Mesenchymal stem cell (in vitro differentiated cells and primary cell): ENCODE results near the gene OLIG3.

Experiments
- DNase-seq: peaks from one replicate; pipeline ENCODE4 v3.0.0-alpha.2; 2013
- H2AFZ ChIP-seq: one replicate; pipeline ENCODE4 v1.6.1; 2013; ENCODE audit warnings: low read depth, mild to moderate bottlenecking, control low read depth, inconsistent platforms, low read length, moderate library complexity
- H2AK5ac ChIP-seq: 2 replicates; pipeline ENCODE4 v1.6.1; 2013; ENCODE audit warnings: low read length, moderate library complexity, mild to moderate bottlenecking, inconsistent platforms; ENCODE audit not compliant: severe bottlenecking
- H2BK120ac ChIP-seq: one replicate; pipeline ENCODE4 v1.6.1; 2013; ENCODE audit warnings: low read depth, mild to moderate bottlenecking, inconsistent platforms, low read length, moderate library complexity
- H2BK12ac ChIP-seq, 2 experiments: one replicate each; pipeline ENCODE4 v1.6.1; 2013; ENCODE audit warnings: inconsistent platforms in 2 of 2, low read length in 2 of 2, mild to moderate bottlenecking in 2 of 2, moderate library complexity in 2 of 2, control low read depth in 1 of 2
- H2BK15ac ChIP-seq: one replicate; pipeline ENCODE4 v1.6.1; 2013; ENCODE audit warnings: mild to moderate bottlenecking, low read depth, inconsistent platforms; ENCODE audit not compliant: poor library complexity, severe bottlenecking
- H2BK5ac ChIP-seq: 2 replicates; pipeline ENCODE4 v1.6.1; 2013; ENCODE audit warnings: low read depth, mild to moderate bottlenecking, low read length, control low read depth, inconsistent platforms; ENCODE audit not compliant: poor library complexity, severe bottlenecking
- H3K14ac ChIP-seq, 2 experiments: one replicate each; pipeline ENCODE4 v1.6.1; 2013; ENCODE audit warnings: inconsistent platforms in 2 of 2, low read length in 2 of 2, control low read depth in 1 of 2, mild to moderate bottlenecking in 1 of 2, moderate library complexity in 1 of 2
- H3K18ac ChIP-seq, 2 experiments: one replicate each; pipeline ENCODE4 v1.6.1; 2013; ENCODE audit warnings: inconsistent platforms in 2 of 2, low read length in 2 of 2, control low read depth in 1 of 2, low read depth in 1 of 2, mild to moderate bottlenecking in 1 of 2
- H3K23ac ChIP-seq, 2 experiments: one replicate each; pipeline ENCODE4 v1.6.1; 2013; ENCODE audit warnings: inconsistent platforms in 2 of 2, low read length in 2 of 2, mild to moderate bottlenecking in 2 of 2, moderate library complexity in 2 of 2, control low read depth in 1 of 2
- H3K27ac ChIP-seq: 2 replicates; pipeline ENCODE4 v1.5.1; 2013; ENCODE audit warnings: mild to moderate bottlenecking, moderate library complexity, low read length, control low read depth, inconsistent platforms; ENCODE audit not compliant: poor library complexity, severe bottlenecking
- H3K27me3 ChIP-seq, 2 experiments: 2 replicates each; pipeline versions ENCODE4 v1.6.1 to v1.7.0; 2013; ENCODE audit warnings: low read length in 2 of 2, mild to moderate bottlenecking in 2 of 2, moderate library complexity in 2 of 2, control low read depth in 1 of 2, inconsistent platforms in 1 of 2; ENCODE audit not compliant: control insufficient read depth in 1 of 2, insufficient read depth in 1 of 2
- H3K36me3 ChIP-seq, 2 experiments: 2 replicates each; pipeline versions ENCODE4 v1.6.1 to v1.7.0; 2013; ENCODE audit warnings: low read length in 2 of 2, control low read depth in 1 of 2, inconsistent platforms in 1 of 2, low read depth in 1 of 2, mild to moderate bottlenecking in 1 of 2; ENCODE audit not compliant: insufficient read depth in 2 of 2, control insufficient read depth in 1 of 2
- H3K4ac ChIP-seq, 2 experiments: one replicate each; pipeline ENCODE4 v1.6.1; 2013; ENCODE audit warnings: inconsistent platforms in 2 of 2, low read length in 2 of 2, mild to moderate bottlenecking in 2 of 2, moderate library complexity in 2 of 2, control low read depth in 1 of 2, low read depth in 1 of 2
- H3K4me1 ChIP-seq: 2 replicates; pipeline ENCODE4 v1.6.1; 2013; ENCODE audit warnings: low read depth, low read length, control low read depth; ENCODE audit not compliant: control insufficient read depth, insufficient read depth
- H3K4me2 ChIP-seq: 2 replicates; pipeline ENCODE4 v1.6.1; 2013; ENCODE audit warnings: low read length, mild to moderate bottlenecking, inconsistent platforms; ENCODE audit not compliant: poor library complexity, severe bottlenecking
- H3K4me3 ChIP-seq, 2 experiments: 2 replicates each; pipeline versions ENCODE4 v1.5.1 to v1.7.0; 2013; ENCODE audit warnings: low read length in 2 of 2, mild to moderate bottlenecking in 2 of 2, control low read depth in 1 of 2, low read depth in 1 of 2; ENCODE audit not compliant: insufficient read depth in 1 of 2
- H3K79me1 ChIP-seq: replicated peaks from 2 replicates; pipeline ENCODE4 v1.6.1; 2013; ENCODE audit warnings: mild to moderate bottlenecking, control low read depth, low read length, inconsistent platforms; ENCODE audit not compliant: poor library complexity, severe bottlenecking
- H3K9ac ChIP-seq: 2 replicates; pipeline ENCODE4 v1.7.0; 2013; ENCODE audit warnings: mild to moderate bottlenecking, low read length, moderate library complexity
- H3K9me3 ChIP-seq: 2 replicates; pipeline ENCODE4 v1.7.0; 2013; ENCODE audit warnings: mild to moderate bottlenecking, low read length; ENCODE audit not compliant: control insufficient read depth
- H4K8ac ChIP-seq: one replicate; pipeline ENCODE4 v1.6.1; 2013; ENCODE audit warnings: inconsistent platforms, mild to moderate bottlenecking, low read length, moderate library complexity
- H4K91ac ChIP-seq: one replicate; pipeline ENCODE4 v1.6.1; 2013; ENCODE audit warnings: mild to moderate bottlenecking, low read length, inconsistent platforms
- WGBS: methylation state at CpG from one replicate; pipeline ENCODE4 v1.1.7; 2013; ENCODE audit warnings: mixed read lengths; 5-methylcytosine and 5-hydroxymethylcytosine counted together

The OLIG3 gene

GRCh38 chr6:137514418-137514817 is 20.2 kb upstream of the OLIG3 start:
- Histone ChIP-seq H2BK120ac (no peak overlapping the region), H2BK15ac (no peak overlapping the region), H3K18ac (no peak overlapping the region), H3K4me2 (no peak overlapping the region), H3K4me3 (no peak overlapping the region), H3K9ac (no peak overlapping the region), H3K4me1 (no peaks in the 10 kb centered on the region), H2AK5ac (no peak overlapping the region), H2BK5ac (no peak overlapping the region), H3K14ac (no peak overlapping the region), H2AFZ (no peak overlapping the region), H4K8ac (no peak overlapping the region), H3K79me1 (no peaks in the 10 kb centered on the region), H3K36me3 (no peaks in the 10 kb centered on the region), H3K23ac (no peak overlapping the region), H3K9me3 (peaks cover 12% of the 10 kb centered on the region), H3K27me3 (peaks cover 40 to 83% of the 10 kb centered on the region in 2 experiments), H3K4ac (no peak overlapping the region), H2BK12ac (no peak overlapping the region), H4K91ac (no peak overlapping the region), H3K27ac (no peak overlapping the region)
- WGBS = 55% methylated on average over 3 of the region's 5 CpGs
- DNase-seq = no peak

GRCh38 chr6:137512757-137513605 is 18.8 kb upstream of the OLIG3 start:
- no peak overlapping the region for H2BK5ac ChIP-seq
- DNase-seq = no peak
- 30% methylated on average over 13 of the region's 14 CpGs for WGBS

GRCh38 chr6:137510923-137511322 is 16.7 kb upstream of the OLIG3 start:
- H3K4me1 ChIP-seq = no peaks in the 10 kb centered on the region
- no peak overlapping the region for H3K4me2 ChIP-seq
- no peak overlapping the region for H3K9ac ChIP-seq
- H2BK5ac ChIP-seq = no peak overlapping the region
- no CpG with 5 or more reads among the region's 2 CpGs for WGBS
- H3K36me3 ChIP-seq = no peaks in the 10 kb centered on the region
- no peak overlapping the region for H2AK5ac ChIP-seq
- H3K4me3 ChIP-seq = no peak overlapping the region
- H4K91ac ChIP-seq = no peak overlapping the region
- H3K79me1 ChIP-seq = no peaks in the 10 kb centered on the region
- no peak overlapping the region for H3K27ac ChIP-seq
- no peak overlapping the region for H2BK120ac ChIP-seq
- no peak overlapping the region for H2BK12ac ChIP-seq
- no peak overlapping the region for H2AFZ ChIP-seq
- no peak overlapping the region for H3K18ac ChIP-seq
- H2BK15ac ChIP-seq = no peak overlapping the region
- no peak overlapping the region for H3K14ac ChIP-seq
- H4K8ac ChIP-seq = no peak overlapping the region
- no peak overlapping the region for H3K4ac ChIP-seq
- peaks cover 14% of the 10 kb centered on the region for H3K9me3 ChIP-seq
- peaks cover 45 to 72% of the 10 kb centered on the region in 2 experiments for H3K27me3 ChIP-seq
- DNase-seq = no peak
- no peak overlapping the region for H3K23ac ChIP-seq

More at GRCh38 chr6:137512757-137513605, 18.8 kb upstream of the OLIG3 start:
- H3K79me1 ChIP-seq = no peaks in the 10 kb centered on the region
- H2BK15ac ChIP-seq = no peak overlapping the region
- H3K4me2 ChIP-seq = no peak overlapping the region
- H2BK120ac ChIP-seq = no peak overlapping the region
- no peak overlapping the region for H4K8ac ChIP-seq
- no peak overlapping the region for H3K9ac ChIP-seq
- no peaks in the 10 kb centered on the region for H3K36me3 ChIP-seq
- H3K9me3 ChIP-seq = peaks cover 14% of the 10 kb centered on the region
- no peak overlapping the region for H3K18ac ChIP-seq
- H3K23ac ChIP-seq = no peak overlapping the region
- H3K4me1 ChIP-seq = no peaks in the 10 kb centered on the region
- H4K91ac ChIP-seq = no peak overlapping the region
- no peak overlapping the region for H3K14ac ChIP-seq
- no peak overlapping the region for H3K4ac ChIP-seq
- H2AFZ ChIP-seq = no peak overlapping the region
- H3K4me3 ChIP-seq = no peak overlapping the region
- no peak overlapping the region for H2AK5ac ChIP-seq
- no peak overlapping the region for H3K27ac ChIP-seq
- H2BK12ac ChIP-seq = no peak overlapping the region
- H3K27me3 ChIP-seq = peaks cover 46 to 82% of the 10 kb centered on the region in 2 experiments

GRCh38 chr6:137498481-137499190 is 4.4 kb upstream of the OLIG3 start:
- Histone ChIP-seq H3K4me1 (peaks cover 24% of the 10 kb centered on the region), H3K27me3 (peaks cover 69 to 89% of the 10 kb centered on the region in 2 experiments), H2BK120ac (no peak overlapping the region), H3K27ac (no peak overlapping the region), H2AK5ac (no peak overlapping the region), H4K91ac (no peak overlapping the region), H3K18ac (no peak overlapping the region), H2BK12ac (no peak overlapping the region), H3K36me3 (no peaks in the 10 kb centered on the region), H3K4me2 (no peak overlapping the region), H3K23ac (no peak overlapping the region), H4K8ac (no peak overlapping the region), H2BK5ac (no peak overlapping the region), H3K4ac (no peak overlapping the region), H2BK15ac (no peak overlapping the region), H3K79me1 (no peaks in the 10 kb centered on the region), H3K9me3 (no peaks in the 10 kb centered on the region), H2AFZ (no peak overlapping the region), H3K14ac (no peak overlapping the region), H3K4me3 (no peak overlapping the region), H3K9ac (no peak overlapping the region)
- WGBS = 16% methylated on average over 7 of the region's 11 CpGs
- DNase-seq = no peak
